DOHH2 (cell line): ENCODE results near the gene NCKAP5.

Source experiments
- CTCF ChIP-seq: fragments of 200-600 bp; sonication (generic); IDR thresholded peaks from one replicate; pipeline ENCODE4 v1.5.1; 2014; ENCODE audit warnings: antibody characterized with exemption, mild to moderate bottlenecking, low read depth, low read length; ENCODE audit not compliant: poor library complexity, severe bottlenecking
- EZH2phosphoT487 ChIP-seq: fragments of 200-600 bp; sonication (generic); IDR thresholded peaks from 2 replicates; pipeline ENCODE4 v1.6.1; 2017; ENCODE audit warnings: borderline replicate concordance, mild to moderate bottlenecking, antibody characterized with exemption, low read length, moderate library complexity, mixed read lengths

DNA sequence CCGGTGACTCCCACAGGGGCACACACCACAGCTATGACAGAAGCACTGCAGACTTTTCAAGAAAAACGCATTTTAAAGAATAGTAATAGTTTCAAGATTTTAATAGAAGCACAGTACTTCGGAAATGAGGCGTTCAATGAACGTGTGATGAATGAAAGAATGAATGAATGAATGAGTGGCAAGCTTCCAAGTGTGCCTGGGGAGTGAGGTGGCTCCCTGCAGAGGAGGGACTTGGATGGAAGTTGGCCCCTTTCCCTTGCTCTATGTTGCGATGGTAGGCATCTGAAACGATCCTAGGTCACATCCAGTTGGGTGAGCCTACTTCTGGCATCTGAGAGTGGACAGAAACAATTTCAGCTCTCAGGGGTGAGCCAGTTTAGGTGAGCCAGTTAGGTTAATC lies 65.6 kb downstream of the NCKAP5 start:
- no peak for TF ChIP-seq CTCF
- TF ChIP-seq EZH2phosphoT487, result no peak
